Measurements from ENCODE around the gene DENND4A. TPM values are rescaled to one million over a fixed set of nuclear protein-coding genes. Genes with fewer than 3 reads are reported as not detected.

The DENND4A gene
- total and polyA plus RNA-seq, 10 of the 15 experiments (the other 5 are each of a cell fraction or from before 2014, with no cell fraction given), result 14.2 to 81.8 (median 34.1) TPM

DNA sequence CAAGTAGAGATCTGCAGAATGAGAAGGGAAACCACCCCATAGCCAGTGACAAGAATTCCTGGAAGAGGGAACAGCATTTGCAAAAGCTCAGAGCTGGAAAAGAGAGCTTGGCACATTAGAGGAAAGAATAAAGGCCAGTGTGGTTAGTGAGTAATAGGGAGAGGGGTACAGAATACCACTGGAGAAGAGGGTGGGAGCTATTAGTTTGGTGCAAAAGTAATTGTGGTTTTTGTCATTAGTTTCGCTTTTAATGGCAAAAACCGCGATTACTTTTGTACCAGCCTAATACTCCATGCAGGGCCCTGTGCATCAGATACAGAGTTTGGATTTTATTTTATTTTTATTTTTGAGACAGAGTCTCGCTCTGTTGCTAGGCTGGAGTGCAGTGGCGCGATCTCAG is 160.6 kb downstream of the DENND4A start (continued):
- TF ChIP-seq, protein P1, sequence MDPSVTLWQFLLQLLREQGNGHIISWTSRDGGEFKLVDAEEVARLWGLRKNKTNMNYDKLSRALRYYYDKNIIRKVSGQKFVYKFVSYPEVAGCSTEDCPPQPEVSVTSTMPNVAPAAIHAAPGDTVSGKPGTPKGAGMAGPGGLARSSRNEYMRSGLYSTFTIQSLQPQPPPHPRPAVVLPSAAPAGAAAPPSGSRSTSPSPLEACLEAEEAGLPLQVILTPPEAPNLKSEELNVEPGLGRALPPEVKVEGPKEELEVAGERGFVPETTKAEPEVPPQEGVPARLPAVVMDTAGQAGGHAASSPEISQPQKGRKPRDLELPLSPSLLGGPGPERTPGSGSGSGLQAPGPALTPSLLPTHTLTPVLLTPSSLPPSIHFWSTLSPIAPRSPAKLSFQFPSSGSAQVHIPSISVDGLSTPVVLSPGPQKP (IDR thresholded peaks at IDR 0.05; ENCODE audit: low read depth, low read length), result no peak
- TF ChIP-seq MTA2 (IDR thresholded peaks at IDR 0.05; ENCODE audit: low read depth) (peak; percentile 90), SREBF1 (IDR thresholded peaks at IDR 0.05; ENCODE audit: low read length) (no peak), ATF7 (IDR thresholded peaks at IDR 0.05; ENCODE audit: low read depth) (peak; percentile 32; the same call in 1 of the 2 replicates), CREM (IDR thresholded peaks at IDR 0.05; ENCODE audit: low read depth) (no peak), JUNB (IDR thresholded peaks at IDR 0.05) (peak; percentile 86), ZSCAN29 (IDR thresholded peaks at IDR 0.05) (no peak), HDGF (IDR thresholded peaks at IDR 0.05) (no peak), TAF1 (IDR thresholded peaks at IDR 0.05; ENCODE audit: borderline replicate concordance, low read depth, low read length) (no peak), SP1 (IDR thresholded peaks at IDR 0.05; ENCODE audit: low read depth, low read length) (no peak), MEF2B (IDR thresholded peaks at IDR 0.05; ENCODE audit: partially characterized antibody, poor library complexity, severe bottlenecking) (no peak), CBFB (IDR thresholded peaks at IDR 0.05; ENCODE audit: low read depth) (peak; percentile 93), WRNIP1 (IDR thresholded peaks at IDR 0.05; ENCODE audit: borderline replicate concordance, low read depth, low read length) (no peak), TBL1XR1 (IDR thresholded peaks at IDR 0.05; ENCODE audit: low read depth, low read length) (no peak), GATAD2B (conservative IDR thresholded peaks at IDR 0.05; ENCODE audit: low read depth) (0 out of 2 replicates have a peak, but pooled peaks have one; percentile 27), ZBTB33 (IDR thresholded peaks at IDR 0.05) (no peak), ZNF217 (IDR thresholded peaks at IDR 0.05) (peak; percentile 71; the same call in 1 of the 2 replicates), BCL11A (IDR thresholded peaks at IDR 0.05; ENCODE audit: low read depth, low read length) (peak; percentile 84), CHD4 (IDR thresholded peaks at IDR 0.05) (no peak), SRF (IDR thresholded peaks at IDR 0.05; ENCODE audit: low read depth in 2 of 2, low read length in 2 of 2) (no peak), STAT3 (IDR thresholded peaks at IDR 0.05; ENCODE audit: low read depth, low read length) (no peak), POU2F2 (IDR thresholded peaks at IDR 0.05; ENCODE audit: borderline replicate concordance, low read depth, low read length) (no peak), JUND (IDR thresholded peaks at IDR 0.05; ENCODE audit: low read depth, low read length) (no peak), MYB (IDR thresholded peaks at IDR 0.05; ENCODE audit: borderline replicate concordance, low read depth, low read length) (no peak), FOXK2 (IDR thresholded peaks at IDR 0.05) (no peak), KDM1A (IDR thresholded peaks at IDR 0.05; ENCODE audit: borderline replicate concordance) (no peak), BMI1 (IDR thresholded peaks at IDR 0.05; ENCODE audit: borderline replicate concordance) (peak; percentile 23; the same call in 1 of the 2 replicates), BACH1 (IDR thresholded peaks at IDR 0.05; ENCODE audit: borderline replicate concordance) (0 out of 2 replicates have a peak, but pooled peaks have one; percentile 24), ETV6 (conservative IDR thresholded peaks at IDR 0.05 in 1 of 2, IDR thresholded peaks at IDR 0.05 in 1 of 2; ENCODE audit: borderline replicate concordance in 1 of 2, low read depth in 1 of 2) (no peak)
- TF ChIP-seq, protein P2, sequence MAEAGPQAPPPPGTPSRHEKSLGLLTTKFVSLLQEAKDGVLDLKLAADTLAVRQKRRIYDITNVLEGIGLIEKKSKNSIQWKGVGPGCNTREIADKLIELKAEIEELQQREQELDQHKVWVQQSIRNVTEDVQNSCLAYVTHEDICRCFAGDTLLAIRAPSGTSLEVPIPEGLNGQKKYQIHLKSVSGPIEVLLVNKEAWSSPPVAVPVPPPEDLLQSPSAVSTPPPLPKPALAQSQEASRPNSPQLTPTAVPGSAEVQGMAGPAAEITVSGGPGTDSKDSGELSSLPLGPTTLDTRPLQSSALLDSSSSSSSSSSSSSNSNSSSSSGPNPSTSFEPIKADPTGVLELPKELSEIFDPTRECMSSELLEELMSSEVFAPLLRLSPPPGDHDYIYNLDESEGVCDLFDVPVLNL (IDR thresholded peaks at IDR 0.05; ENCODE audit: low read depth, low read length), result no peak

All from GM12878 (cell line).